Measurements from ENCODE around the gene RGS7.

GRCh38 chr1:240803151-240803550 lies 553.9 kb downstream of the RGS7 start:
- TF ChIP-seq, protein P1, sequence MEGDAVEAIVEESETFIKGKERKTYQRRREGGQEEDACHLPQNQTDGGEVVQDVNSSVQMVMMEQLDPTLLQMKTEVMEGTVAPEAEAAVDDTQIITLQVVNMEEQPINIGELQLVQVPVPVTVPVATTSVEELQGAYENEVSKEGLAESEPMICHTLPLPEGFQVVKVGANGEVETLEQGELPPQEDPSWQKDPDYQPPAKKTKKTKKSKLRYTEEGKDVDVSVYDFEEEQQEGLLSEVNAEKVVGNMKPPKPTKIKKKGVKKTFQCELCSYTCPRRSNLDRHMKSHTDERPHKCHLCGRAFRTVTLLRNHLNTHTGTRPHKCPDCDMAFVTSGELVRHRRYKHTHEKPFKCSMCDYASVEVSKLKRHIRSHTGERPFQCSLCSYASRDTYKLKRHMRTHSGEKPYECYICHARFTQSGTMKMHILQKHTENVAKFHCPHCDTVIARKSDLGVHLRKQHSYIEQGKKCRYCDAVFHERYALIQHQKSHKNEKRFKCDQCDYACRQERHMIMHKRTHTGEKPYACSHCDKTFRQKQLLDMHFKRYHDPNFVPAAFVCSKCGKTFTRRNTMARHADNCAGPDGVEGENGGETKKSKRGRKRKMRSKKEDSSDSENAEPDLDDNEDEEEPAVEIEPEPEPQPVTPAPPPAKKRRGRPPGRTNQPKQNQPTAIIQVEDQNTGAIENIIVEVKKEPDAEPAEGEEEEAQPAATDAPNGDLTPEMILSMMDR (IDR thresholded peaks at IDR 0.05; ENCODE audit: low read depth, low read length) = no peak
- no peak for TF ChIP-seq EZH2phosphoT487 (IDR thresholded peaks at IDR 0.05; ENCODE audit: low read depth)

All from OCI-LY3 (cell line).